ENCODE measurements around the gene MOSPD3.

DNA sequence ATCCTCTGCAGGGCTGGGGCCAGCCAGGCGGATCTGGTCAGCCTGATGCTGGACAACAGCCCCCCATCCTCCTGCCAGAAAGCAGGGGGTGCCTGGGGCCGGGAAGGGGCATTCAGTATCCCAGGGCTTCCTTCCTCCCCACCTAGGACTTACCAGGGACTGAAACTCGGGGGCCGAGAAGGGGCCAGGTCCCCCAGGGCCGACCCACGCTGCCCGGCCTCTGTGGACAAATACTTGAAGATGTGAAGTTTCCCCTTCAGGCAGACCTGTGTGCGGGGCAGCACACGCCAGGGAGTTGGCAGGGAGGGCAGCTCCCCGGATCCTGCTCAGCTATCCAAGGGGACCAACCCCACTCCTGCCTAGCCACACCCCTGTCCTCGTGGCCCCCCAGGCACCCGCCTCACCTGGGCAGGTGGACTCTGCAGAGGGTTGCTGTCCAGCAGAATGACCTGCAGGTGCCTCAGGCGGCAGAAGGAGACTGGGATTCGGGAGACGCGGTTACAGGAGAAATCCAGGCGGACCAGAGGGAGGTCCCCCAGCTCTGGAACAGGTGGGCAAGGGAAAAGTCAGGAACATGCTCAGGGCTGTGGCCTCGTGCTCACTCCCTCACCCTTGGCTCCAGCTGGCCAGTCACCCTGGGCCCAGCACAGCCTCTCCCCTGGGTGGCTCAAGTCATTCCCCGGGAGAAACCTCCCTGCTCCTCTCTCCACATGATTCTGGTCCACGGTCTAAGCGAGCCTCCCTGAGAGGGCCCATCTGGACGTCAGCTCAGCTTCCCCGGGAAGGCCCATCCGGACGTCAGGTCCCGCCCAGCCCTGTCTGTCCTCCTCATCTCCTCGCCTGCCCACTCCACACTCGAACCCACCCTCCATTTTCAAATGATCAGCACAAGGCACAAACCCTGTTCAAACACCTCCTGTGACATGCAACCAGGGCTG, 33.8 kb upstream of the MOSPD3 start:
- no peak for TF ChIP-seq EZH2phosphoT487 (IDR thresholded peaks at IDR 0.05; ENCODE audit: borderline replicate concordance, low read depth, low read length)
- TF ChIP-seq, protein P1, sequence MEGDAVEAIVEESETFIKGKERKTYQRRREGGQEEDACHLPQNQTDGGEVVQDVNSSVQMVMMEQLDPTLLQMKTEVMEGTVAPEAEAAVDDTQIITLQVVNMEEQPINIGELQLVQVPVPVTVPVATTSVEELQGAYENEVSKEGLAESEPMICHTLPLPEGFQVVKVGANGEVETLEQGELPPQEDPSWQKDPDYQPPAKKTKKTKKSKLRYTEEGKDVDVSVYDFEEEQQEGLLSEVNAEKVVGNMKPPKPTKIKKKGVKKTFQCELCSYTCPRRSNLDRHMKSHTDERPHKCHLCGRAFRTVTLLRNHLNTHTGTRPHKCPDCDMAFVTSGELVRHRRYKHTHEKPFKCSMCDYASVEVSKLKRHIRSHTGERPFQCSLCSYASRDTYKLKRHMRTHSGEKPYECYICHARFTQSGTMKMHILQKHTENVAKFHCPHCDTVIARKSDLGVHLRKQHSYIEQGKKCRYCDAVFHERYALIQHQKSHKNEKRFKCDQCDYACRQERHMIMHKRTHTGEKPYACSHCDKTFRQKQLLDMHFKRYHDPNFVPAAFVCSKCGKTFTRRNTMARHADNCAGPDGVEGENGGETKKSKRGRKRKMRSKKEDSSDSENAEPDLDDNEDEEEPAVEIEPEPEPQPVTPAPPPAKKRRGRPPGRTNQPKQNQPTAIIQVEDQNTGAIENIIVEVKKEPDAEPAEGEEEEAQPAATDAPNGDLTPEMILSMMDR (conservative IDR thresholded peaks at IDR 0.05; ENCODE audit: low read length), result no peak

All from OCI-LY7 (cell line).